Measurements from ENCODE around the gene EXOC3L1.

EXOC3L1 gene

GRCh38 chr16:67190041-67190440, at the start of gene EXOC3L1:
EXOC3L1 (minus strand) TSS chr16:67190136; CDS start chr16:67189676, 460 bp downstream.
- no peak for DNase-seq

- no peak for DNase-seq
Measured at GRCh38 chr16:67238806-67239470, 49.0 kb upstream of the EXOC3L1 start.

- no peak for DNase-seq
Measured at GRCh38 chr16:67238278-67238575, 48.3 kb upstream of the EXOC3L1 start.

- no peak for DNase-seq
Measured at GRCh38 chr16:67237396-67238277, 47.7 kb upstream of the EXOC3L1 start.

GRCh38 chr16:67236563-67237395, 46.8 kb upstream of the EXOC3L1 start:
- peak; percentile 69 for DNase-seq

- DNase-seq = peak; percentile 18
Measured at GRCh38 chr16:67235816-67236562, 46.1 kb upstream of the EXOC3L1 start.

- DNase-seq = no peak
Measured at GRCh38 chr16:67234180-67234597, 44.3 kb upstream of the EXOC3L1 start.

GRCh38 chr16:67233596-67233995, 43.7 kb upstream of the EXOC3L1 start:
- DNase-seq = no peak

GRCh38 chr16:67230809-67231660, 41.1 kb upstream of the EXOC3L1 start:
- DNase-seq = no peak

- no peak for DNase-seq
Measured at GRCh38 chr16:67229906-67230808, 40.2 kb upstream of the EXOC3L1 start.

- no peak for DNase-seq
Measured at GRCh38 chr16:67228905-67229304, 39.0 kb upstream of the EXOC3L1 start.

GRCh38 chr16:67228034-67228785, 38.3 kb upstream of the EXOC3L1 start:
- DNase-seq = no peak

- DNase-seq = no peak
Measured at GRCh38 chr16:67227567-67227921, 37.6 kb upstream of the EXOC3L1 start.

GRCh38 chr16:67226804-67227566, 37.0 kb upstream of the EXOC3L1 start, which contains the start of gene TMEM208:
TMEM208 (plus strand) TSS chr16:67227130; CDS start chr16:67227219, 89 bp downstream.
- peak; percentile 97 for DNase-seq

- DNase-seq = no peak
Measured at GRCh38 chr16:67226295-67226803, 36.4 kb upstream of the EXOC3L1 start.

- no peak for DNase-seq
Measured at GRCh38 chr16:67223992-67224391, 34.1 kb upstream of the EXOC3L1 start.

GRCh38 chr16:67216612-67217490, 26.9 kb upstream of the EXOC3L1 start:
- no peak for DNase-seq

- DNase-seq = no peak
Measured at GRCh38 chr16:67215706-67216105, 25.8 kb upstream of the EXOC3L1 start.

Measured in CD4-positive, alpha-beta T cell treated with Interferon gamma for 1 hour (primary cell).